Amygdala (tissue), 56 donors: Measurements from ENCODE around the gene OR11L1.

ENCODE experiments used
- DNase-seq, 56 donors: peaks; one replicate each; lab custom pipeline; 2025; lab: John Stamatoyannopoulos, UW

The OR11L1 gene

GRCh38 chr1:247822060-247822459, 19.6 kb downstream of the OR11L1 start:
- DNase-seq = no peak

- no peak for DNase-seq
Observed at GRCh38 chr1:247812637-247813036, 29.1 kb downstream of the OR11L1 start.

GRCh38 chr1:247797518-247797917, 44.2 kb downstream of the OR11L1 start:
- DNase-seq = no peak
